HL-60/S4 (cell line): ENCODE measurements around the gene BACE2.
"Not testable (repeated sequence)": the region's sequence is repeated elsewhere in the genome, so short reads cannot be mapped to it uniquely, and the experiment has no call there.

Experiments
- in situ Hi-C: fragments of 300-500 bp; cut with MboI; formaldehyde crosslinking; loops from 2 replicates; pipeline ENCODE4 v1.14.3; 2022; ENCODE audit warnings: low sequenced_read_pairs

BACE2 gene

DNA sequence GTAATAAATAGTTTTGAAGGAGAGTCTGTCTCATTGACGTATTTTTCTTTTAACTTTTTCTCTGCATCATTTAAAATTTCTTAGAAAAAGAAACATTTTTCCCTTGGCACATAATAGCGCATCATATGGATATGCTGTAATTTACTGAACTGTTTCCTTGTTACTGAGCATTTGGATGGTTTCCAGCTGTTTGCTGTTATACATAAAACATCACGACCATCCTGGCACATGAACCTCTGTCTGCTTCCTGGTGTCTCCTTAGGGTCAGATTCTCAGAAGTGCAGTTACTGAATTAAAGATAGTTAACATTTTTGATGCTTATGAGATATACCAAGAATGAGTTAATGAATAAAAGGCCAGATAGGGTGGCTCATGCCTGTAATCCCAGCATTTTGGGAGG, 67.2 kb downstream of the BACE2 start:
- in situ Hi-C loops, result no loop called here

DNA sequence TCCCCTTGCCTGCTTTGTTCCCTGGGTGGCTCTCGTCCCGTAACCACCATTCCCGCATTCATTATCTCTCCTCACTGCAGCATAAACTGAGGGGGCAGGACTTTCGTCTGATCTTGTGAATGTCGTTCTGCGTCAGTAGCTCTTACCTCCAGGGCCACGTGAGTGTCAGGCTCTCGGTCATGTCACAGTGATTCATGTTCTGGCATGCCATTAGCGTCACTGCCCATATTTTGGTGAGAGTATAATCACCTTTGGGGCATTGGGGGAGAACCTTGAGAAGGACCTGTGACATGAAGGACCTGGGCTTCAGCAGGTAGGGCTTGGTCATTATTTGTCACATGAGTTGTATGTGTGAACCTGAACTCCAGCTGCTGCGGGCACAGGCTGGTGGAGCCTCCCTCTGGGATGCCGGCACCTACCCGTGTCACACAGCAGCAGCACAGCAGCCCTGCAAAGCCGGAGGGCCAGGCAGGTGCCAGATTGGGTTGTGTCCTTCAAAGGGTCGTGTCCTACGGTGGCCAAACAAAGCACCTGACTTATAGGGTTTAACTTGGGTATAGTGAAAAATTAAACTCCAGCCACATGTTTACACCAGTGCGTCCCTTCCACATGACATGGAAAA, 68.5 kb downstream of the BACE2 start:
- in situ Hi-C loops, result no loop called here

DNA sequence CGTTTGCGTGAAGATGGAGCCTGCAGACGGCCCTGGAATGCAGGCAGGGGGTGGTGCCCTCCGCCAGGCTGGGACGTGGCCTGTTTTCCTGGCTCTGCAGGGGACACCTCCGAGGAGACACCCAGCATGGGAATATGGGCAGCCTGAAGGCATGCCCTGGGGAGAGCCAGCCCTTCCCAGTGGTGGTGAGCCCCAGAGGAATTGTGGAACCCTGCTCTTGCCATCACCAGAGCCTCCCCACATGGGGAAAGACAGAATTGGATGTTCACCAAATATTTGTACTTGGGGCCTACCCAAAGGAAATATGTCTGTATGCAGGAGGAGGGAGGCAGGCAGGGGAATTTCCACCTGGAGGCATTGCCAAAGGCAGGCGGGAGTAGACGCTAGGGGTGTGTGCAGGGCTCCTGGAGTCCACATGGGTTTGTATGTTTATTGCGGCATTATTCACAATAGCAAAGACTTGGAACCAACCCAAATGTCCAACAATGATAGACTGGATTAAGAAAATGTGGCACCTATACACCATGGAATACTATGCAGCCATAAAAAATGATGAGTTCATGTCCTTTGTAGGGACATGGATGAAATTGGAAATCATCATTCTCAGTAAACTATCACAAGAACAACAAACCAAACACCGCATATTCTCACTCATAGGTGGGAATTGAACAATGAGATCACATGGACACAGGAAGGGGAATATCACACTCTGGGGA, 70.3 kb downstream of the BACE2 start:
- in situ Hi-C loops, result not testable (repeated sequence)

DNA sequence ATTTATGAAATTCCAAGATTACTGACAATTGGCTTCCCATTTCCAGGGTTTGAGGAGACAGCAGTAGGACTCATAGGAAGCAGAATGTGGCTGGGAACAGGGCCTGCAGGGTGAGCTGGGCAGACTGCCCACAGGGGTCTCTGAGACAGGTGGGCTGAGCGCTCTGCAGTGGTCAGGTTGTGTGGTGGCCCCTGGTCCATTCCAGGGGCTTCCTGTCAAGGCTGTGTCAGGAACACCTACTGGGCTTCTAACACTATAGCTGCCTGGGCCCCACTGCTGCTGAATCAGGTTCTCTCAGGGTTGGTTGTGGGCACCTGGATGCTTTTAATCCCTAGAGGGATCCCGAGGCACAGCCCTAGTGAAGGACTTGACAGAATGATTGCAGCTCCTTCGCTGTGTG, 72.1 kb downstream of the BACE2 start:
- in situ Hi-C loops, result no loop called here

DNA sequence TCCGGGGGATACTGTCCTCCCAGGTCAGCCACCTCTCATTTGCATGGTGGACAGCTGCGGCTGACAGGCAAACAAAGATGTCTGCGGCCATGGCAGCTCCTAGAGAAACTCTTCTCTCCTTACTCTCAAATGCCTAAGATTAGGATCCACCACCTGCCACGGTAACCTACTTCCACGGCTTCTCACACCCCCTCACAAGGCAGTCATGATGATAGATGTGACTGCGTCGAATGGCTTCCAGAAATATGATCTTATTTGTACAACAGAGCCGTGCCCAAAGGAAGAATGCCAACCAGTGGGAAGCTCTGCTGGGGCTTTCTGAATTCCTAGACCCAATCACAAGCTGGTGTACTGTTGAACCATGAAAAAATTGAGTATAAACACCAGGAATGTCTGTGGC, 73.4 kb downstream of the BACE2 start:
- in situ Hi-C loops, result no loop called here

DNA sequence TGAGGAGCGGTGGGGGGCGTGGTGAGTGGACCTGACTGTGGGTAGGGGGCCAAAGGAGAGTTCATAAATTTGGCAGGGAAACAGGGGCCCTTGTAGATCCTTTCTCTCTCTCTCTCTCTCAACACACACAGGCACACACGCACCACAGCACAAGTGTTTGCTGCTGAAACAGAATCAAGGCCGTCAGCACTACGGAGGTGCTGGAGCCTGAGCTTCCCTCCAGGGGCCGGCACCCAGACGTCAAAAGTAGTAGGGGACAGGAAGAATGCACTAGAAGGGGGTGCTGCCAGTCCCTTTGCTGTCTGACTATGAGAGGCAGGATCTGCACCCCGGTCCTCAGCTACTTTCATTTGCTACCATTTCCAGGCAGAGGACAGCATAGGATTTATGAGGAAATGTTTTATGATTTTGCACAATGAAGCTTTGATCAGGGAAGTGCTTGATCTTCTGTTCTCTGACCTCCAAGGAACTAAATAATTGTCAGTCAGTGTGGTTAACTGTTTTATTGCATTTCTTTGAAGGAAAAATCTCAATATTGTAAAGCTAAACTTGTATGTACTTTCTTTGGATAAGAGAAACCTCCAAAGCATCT, 74.4 kb downstream of the BACE2 start:
- in situ Hi-C loops, result no loop called here

DNA sequence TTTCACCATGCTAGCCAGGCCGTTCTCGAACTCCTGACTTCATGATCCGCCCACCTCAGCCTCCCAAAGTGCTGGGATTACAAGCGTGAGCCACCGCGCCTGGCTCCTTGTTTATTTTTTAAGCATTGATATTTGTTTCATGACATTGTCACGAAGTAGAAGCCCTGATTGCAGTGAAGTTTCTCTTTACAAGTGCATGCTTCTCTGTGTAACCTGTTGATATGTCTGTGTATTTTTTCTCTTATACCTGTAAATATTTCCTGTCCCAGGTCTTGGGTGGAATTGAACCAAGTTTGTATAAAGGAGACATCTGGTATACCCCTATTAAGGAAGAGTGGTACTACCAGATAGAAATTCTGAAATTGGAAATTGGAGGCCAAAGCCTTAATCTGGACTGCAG, 75.1 kb downstream of the BACE2 start:
- in situ Hi-C loops, result no loop called here

DNA sequence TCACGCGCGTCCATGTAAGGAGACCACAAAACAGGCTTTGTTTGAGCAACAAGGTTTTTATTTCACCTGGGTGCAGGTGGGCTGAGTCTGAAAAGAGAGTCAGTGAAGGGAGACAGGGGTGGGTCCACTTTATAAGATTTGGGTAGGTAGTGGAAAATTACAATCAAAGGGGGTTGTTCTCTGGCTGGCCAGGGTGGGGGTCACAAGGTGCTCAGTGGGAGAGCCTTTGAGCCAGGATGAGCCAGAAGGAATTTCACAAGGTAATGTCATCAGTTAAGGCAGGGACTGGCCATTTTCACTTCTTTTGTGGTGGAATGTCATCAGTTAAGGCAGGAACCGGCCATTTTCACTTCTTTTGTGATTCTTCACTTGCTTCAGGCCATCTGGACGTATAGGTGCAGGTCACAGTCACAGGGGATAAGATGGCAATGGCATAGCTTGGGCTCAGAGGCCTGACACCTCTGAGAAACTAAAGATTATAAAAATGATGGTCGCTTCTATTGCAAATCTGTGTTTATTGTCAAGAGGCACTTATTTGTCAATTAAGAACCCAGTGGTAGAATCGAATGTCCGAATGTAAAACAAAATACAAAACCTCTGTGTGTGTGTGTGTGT, 76.4 kb downstream of the BACE2 start:
- in situ Hi-C loops, result not testable (repeated sequence)

DNA sequence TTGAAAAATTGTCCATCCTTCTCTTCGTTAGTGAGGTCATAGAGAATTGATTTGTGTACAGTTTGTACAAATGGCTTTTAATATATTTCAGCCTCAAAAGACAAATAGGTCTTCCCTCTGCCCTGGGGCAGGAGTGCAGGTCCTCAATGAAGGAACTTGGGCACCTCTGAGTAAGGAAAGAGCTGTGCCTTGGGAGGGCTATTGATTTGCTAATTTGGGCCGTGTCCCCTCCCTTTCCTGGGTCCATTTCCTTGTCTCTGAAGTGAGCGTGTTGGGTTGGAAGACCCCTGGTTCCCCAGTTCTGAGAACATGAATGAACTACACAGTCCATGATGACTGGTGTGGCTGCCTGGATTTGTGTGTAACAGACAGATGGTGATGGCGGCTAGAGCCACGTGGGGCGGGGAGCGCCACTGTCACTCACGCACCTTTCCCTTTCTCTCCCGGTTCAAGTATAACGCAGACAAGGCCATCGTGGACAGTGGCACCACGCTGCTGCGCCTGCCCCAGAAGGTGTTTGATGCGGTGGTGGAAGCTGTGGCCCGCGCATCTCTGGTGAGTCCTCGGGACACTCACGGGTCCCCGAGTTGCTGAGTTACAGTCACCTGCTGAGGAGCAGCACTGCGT, 77.7 kb downstream of the BACE2 start:
- in situ Hi-C loops, result no loop called here

DNA sequence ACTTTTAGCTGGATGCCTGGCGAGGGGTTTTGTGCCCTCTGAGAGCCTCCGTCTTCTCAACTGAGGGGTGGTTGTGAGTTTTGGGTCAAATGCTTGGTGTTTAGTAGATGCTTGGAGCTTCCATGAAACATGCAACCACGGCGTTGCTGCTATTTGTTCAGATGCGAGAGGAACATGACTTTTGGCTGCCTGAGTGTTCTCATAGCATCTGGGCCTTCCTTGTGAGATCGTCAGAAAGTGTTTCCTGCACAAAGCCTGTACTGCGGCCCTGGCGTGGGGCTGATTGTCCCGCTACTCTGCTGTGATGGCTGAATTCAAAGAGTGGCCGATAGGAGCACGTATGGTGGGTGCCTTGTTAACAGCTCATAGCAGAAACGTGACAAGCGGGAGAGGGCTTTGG, 78.8 kb downstream of the BACE2 start:
- in situ Hi-C loops, result no loop called here

DNA sequence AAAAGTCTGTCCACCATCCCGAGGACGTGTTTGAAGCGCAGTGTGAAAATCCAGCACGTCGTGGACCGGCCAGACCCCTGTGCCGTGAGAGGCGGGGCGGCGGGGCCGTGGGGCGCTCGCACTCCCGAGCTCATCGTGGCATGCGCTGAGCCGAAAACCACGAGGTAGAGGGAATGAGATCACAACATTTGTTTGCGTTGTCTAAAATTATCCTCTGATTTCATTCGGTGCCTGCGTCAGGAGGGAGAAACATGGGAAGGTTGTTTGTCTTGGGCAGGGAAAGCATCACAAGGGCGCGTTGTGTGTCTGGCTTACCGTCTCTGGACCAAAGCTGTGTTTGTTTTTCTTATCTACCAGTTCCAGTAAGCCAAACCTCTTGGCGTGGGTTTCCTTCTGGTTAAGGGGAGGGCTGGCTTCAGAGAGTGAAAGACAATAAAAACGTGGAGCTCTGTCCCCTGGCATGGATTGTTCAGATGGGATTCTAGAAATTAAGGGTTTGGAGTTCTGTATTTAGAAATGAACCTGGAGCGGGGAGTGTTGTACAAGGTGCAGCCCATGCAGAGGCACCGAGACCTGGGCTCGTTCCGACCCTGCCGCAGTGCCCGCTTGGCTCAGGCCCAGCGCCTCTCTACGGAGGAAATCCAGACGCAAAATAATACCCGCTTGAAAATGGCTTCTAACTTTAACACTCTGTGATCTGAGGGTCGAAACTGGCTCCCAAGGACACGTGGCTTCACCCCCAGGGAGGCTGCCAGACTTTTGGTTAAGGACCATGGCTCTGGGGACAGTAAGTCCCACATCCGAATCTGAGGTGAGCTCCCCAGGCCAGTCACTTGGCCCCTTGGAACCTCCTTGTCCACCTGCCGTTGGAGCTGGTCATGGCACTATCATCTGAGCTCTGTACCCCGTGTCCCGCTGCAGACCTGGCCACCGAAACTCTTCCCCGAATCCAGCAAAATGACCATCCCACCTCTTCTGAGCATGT, 79.9 kb downstream of the BACE2 start:
- in situ Hi-C loops, result no loop called here

DNA sequence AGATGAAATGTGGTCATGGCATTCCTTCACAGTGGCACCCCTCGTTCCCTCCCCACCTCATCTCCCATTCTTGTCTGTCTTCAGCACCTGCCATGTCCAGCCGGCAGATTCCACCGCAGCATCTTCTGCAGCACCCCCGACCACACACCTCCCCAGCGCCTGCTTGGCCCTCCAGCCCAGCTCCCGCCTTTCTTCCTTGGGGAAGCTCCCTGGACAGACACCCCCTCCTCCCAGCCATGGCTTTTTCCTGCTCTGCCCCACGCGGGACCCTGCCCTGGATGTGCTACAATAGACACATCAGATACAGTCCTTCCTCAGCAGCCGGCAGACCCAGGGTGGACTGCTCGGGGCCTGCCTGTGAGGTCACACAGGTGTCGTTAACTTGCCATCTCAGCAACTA, 81.5 kb downstream of the BACE2 start:
- in situ Hi-C loops, result no loop called here

DNA sequence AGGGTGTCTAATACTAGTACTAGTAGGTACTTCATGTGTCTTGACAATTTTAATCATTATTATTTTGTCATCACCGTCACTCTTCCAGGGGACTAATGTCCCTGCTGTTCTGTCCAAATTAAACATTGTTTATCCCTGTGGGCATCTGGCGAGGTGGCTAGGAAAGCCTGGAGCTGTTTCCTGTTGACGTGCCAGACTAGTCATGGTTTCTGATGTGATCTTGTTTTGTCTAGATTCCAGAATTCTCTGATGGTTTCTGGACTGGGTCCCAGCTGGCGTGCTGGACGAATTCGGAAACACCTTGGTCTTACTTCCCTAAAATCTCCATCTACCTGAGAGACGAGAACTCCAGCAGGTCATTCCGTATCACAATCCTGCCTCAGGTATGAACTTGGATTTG, 82.6 kb downstream of the BACE2 start:
- in situ Hi-C loops, result no loop called here

DNA sequence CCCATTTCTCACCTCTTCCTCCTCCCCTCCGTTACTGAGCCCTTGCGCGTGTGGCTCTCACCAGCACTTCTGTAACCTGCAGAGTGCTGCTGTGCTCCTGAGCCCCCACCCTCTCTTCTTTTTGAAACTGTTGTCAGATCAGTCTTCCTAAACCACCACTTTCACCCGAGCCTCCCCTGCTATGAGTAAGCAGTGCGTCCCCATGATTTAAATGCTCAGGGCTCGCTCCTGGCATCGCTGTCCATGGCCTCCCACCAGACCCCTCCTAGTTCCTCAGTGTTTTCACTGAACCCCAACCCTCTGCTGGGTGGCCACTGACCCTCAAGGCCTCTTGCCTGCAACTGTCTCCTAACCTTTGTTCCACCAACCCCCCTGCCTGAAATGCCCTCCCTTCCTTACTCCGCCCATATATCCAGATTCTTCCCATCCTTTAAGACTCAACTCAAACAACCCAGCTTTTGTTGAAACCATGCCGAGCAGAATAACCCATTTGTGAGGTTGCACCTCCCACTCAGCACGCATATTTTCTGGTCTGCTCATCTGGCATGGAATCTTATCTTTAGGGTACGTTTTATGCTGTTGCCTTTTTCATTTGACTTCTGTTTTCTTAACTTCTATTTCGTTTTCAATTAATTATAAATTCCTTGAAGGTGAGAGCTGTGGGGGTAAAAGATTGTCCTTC, 84.1 kb downstream of the BACE2 start:
- in situ Hi-C loops, result no loop called here

DNA sequence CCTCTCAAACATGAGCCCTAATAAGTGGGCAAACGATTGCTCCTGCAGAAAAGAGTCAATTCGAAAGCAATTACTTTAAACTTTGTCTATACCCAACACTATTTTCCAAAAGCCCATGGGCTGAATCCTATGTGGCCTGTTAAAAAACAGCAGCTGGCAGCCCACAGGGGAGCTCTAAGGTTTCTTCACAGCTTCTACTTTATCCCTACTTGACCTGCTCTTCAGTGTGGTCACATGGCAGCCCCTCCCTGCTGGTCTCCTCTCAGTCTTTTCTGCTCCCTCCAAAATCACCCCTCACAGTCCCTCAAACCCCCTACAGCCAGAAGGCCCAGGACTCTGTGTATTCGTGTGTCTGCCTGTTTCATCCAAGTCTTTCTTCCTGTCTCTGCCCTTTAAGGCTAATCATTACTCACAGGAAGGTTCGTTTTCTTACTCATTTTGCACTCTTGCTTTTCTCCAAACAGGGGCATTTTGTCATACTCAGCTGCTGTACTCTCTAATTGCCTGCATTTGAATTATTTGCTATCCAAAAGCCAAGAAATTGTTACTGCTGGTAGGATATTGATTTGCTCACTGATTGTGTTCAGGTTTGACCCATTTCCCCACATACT, 86.2 kb downstream of the BACE2 start:
- in situ Hi-C loops, result no loop called here

DNA sequence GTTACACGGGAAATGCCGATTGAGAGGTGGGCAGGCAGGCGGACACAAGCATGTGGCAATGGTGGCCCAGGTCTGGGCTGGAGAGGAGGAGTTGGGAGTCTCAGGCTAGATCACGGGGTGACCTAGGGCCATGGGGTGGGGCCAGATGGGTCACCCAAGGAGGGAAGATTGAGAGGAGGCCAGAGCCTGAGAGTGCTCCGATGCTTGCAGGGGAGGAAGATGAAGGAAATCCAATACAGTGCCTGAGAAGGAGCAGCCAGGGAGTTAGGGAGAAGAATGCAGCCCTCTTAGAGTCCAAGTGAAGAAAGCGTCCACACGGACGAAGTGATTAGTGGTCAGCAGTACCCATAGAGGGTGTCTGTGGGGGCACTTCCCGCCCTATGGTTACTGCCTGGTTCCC, 87.2 kb downstream of the BACE2 start:
- in situ Hi-C loops, result no loop called here

DNA sequence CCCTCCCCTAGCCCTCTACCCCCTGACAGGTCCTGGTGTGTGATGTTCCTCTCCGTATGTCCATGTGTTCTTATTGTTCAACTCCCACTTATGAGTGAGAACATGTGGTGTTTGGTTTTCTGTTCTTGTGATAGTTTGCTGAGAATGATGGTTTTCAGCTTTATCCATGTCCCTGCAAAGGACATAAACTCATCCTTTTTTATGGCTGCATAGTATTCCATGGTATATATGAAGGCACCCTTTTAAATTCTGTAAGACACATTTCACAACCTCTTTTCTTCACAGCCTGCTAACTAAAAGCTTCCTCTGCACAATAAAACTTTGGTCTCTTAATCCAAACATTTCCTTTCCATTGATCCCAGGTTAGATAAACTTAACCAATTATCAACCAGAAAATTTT, 88.3 kb downstream of the BACE2 start:
- in situ Hi-C loops, result not testable (repeated sequence)

DNA sequence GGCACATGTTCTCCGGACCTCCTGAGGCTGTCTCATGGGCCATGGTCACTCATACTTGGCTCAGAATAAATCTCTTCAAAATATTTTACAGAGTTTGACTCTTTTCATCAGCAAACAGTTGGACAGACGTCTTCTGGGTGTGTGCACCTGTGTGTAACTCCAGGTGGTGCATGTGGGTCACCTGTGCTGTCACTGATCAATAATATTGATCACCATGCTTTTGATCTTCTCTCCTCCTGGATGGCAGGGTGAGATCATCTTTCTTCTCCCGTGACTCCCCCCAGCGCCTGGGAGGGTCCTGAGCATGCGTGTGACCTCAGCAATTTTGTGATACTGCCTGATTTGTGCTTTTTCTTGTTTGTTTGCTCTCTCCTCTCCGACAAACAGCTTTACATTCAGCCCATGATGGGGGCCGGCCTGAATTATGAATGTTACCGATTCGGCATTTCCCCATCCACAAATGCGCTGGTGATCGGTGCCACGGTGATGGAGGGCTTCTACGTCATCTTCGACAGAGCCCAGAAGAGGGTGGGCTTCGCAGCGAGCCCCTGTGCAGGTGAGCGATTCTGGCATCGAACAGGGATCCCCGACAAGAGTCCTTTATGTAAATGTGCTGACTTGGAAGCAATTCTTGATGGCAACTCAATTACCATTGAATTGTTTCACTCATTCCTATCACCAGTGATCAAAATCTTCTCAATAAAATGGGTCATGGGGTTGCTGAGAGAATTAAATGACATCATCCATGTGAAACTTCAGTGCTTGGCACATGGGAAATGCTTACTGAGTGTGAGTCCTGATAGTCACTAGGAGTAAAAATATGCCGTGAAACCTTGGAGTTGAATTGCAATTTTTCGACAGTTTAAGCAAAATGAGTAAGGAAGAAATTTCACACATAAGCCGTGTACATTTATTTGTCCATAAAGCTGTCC, 89.1 kb downstream of the BACE2 start:
- in situ Hi-C loops, result no loop called here
